T-helper 9 cell (primary cell): ENCODE results near the gene LEMD1.
"Not testable (repeated sequence)": the region's sequence is repeated elsewhere in the genome, so short reads cannot be mapped to it uniquely, and the experiment has no call there.

Source experiments
- DNase-seq: peaks from one replicate; pipeline ENCODE4 v3.0.0-alpha.2; 2020

The LEMD1 gene

GRCh38 chr1:205376739-205377138 lies 45.1 kb downstream of the LEMD1 start:
- no peak for DNase-seq

DNA sequence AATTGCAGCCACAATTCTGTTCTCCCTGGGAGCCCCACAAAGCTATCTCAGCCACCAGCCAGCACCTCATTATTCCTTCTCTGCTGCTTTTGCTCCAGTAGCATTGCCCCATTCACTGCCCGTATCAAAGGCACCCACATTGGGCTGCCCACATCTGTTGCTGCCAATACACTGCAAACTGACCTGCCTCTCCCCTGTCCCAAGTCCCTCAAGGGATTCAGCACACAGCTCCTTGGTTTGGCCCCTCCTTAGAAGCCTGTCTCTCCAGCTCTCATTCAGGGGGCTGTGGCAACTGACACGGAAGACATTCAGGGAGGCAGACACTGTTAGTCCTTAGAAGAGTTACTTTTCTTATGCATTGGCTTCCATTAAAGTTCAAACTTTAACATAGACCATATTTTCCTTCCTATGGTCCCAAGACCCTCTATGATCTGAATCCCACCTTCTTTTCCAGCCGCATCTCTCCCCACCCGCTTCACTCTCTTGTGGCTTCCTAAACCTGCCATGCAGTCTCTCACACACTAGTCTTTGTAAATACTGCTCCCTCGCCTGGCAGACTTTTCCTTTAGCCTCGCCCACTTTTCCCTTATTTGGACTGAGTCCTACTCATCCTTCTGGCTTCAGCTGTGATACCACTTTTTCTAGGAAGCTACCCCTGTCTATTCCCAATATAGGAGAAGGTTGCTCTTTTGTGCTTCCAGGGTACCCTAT lies 45.9 kb downstream of the LEMD1 start:
- no peak for DNase-seq

GRCh38 chr1:205374210-205375078 lies 47.4 kb downstream of the LEMD1 start:
- DNase-seq: no peak

DNA sequence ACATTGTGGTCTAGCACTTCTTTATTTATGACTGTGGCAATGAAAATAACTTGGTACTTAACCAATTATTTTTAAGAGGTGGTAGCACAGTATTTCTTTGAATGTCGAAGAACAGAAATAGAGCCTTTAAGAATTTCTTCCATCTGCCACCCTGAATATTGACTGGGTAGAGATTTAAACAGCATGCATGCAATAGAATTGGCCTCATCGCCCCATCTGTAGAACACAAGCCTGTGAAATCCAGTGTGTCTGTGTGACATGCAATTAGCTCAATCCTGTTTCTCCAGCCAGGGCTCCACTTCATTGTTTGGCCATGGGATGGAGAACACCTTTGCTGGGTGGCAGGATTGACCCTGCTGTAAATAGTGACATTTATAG lies 48.1 kb downstream of the LEMD1 start:
- DNase-seq: no peak

DNA sequence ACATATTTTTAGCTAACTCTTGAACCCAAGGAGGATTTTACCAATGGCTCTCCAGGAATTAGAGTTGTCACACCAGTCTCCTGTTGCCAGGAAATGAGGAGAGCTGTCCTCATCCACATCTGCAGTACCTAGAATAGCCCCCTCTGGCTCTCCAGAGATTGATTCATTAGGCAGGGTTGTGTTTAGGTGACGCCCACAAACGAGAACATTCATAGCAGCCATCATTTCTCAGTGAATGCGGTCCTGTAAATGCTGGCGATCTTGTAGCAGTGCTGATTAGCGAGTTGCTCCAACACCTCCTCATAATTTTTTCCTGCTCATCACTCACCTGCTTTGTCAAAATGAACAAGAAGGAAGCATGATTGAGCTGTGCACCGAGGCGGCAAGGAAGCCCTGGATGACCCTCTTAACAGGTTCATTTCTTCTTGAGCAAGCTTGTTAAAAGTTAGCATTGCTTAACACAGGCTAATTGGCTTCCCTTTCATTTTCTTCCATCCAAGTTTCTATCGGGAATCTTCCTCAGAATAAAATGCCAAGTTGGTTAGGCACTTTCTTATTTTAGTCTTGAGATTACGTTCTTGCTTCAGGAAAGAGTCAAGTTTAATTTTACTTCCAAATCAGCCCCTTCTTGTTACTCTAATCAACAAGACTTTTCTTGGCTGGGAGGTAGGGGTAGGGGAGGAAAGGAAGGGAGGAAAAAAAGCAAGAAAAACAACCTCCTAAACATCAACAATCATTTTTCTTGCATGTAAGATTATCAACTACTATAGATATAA lies 48.6 kb downstream of the LEMD1 start:
- DNase-seq: no peak

GRCh38 chr1:205371871-205372660 lies 49.8 kb downstream of the LEMD1 start:
- no peak for DNase-seq

DNA sequence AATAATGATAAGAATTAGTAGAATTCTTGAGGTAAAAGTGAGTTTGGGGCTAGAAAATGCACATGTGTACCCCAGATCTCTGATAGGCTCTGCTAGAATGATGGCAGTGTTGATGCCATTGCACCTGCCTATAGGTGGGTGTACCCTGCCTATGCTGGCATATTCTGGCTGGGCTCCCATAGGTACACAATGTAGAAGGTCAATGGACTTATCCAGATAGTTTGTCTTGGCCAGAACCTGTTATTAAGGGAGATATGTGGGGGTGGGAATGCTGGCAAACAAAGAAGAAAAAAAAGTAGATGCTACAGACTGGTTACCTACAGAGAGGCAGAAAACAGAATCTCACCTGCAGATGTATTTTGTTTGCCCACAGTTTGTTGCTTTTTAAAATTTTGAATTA lies 51.1 kb downstream of the LEMD1 start:
- no peak for DNase-seq

GRCh38 chr1:205369701-205370123 lies 52.1 kb downstream of the LEMD1 start:
- DNase-seq: no peak

DNA sequence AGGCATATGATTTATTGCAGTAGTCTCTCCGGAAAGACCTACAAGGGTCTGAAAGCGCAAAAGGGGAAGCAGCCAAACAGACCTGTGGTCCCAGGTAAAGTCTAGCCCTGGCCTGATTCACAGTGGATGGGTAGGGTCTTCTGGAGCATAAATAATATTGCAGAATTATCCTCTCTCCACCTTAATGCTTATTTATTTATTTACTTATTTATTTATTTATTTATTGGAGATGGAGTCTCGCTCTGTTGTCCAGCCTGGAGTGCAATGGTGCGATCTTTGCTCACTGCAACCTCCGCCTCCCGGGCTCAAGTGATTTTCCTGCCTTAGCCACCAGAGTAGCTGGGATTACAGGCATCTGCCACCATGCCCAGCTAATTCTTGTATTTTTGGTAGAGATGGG lies 53.4 kb downstream of the LEMD1 start:
- no peak for DNase-seq

DNA sequence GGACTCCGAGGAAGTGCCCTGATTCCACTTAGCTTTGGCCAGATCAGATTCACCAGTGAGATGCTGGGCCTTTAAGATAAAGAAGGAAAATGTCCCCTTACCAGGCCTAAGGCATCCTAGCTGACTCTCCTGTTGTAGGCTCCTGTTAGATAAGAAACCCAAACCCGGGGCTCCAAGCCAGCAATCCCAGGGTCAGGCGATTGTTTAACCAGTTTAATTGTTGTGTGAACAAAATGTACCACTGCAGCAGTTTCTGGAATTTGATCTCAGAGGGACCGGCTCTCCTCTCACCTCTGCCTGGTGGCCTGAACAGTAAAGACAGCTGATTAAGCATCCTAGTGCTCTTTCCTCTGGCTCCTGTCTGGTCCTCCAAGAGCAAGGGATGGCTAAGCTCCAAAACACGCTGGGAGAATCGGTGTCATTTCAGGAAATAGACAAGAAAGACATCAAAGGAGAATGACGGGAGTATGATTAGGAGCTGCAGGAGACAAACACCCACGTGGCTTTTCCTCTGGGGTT lies 55.9 kb downstream of the LEMD1 start:
- DNase-seq: no peak

DNA sequence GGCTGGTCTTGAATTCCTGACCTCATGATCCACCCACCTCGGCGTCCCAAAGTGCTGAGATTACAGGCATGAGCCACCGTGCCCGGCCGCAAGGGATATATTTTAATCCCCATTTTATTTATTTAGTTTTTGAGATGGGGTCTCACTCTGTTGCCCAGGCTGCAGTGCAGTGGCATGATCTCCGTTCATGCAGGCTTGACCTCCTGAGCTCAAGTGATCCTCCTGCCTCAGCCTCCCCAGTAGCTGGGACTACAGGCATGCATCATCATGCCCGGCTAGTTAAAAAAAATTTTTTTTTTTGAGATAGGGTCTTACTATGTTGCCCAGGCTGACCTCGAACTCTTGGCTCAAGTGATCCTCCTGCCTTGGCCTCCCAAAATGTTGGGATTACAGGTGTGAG lies 56.8 kb downstream of the LEMD1 start:
- DNase-seq: not testable (repeated sequence)

- DNase-seq: no peak
Observed at GRCh38 chr1:205360891-205361290, 61.0 kb downstream of the LEMD1 start.

DNA sequence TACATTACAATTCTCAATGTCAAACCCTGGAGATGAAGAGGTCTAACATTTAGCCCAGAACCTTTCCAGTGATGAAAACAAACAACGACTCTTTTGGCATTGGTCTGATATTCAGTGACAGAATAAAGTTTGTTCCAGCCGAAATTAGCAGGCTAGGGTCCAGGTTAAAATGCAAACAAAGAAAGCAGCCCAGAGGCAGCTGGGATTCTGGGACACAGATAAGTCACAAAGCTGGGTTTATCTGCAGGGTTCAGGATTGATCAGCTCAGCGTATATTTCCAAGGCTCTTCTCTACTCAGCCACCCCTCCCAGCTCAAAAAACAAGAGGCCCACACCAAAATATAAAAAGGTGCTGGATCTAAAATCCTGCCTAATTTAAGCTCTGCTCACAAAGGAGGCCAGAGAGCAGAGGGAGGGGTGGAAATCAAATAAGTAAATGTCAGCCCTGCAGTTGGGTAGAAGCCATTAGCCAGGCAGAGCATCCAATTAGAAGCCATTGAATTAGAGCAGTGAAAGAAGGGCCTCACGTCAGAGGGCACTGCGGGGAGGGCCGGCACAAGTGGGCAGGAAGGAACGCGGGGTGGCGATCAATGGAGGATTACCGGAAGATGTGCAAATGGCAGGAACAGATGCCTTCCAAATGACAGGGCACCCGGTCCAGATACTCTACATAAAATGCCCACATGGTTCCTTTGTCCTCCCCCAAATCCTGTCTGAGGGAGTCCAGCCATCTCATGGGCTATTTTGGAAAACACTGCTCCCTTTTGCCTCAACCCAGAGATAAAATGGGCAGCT lies 61.9 kb downstream of the LEMD1 start:
- DNase-seq: no peak

DNA sequence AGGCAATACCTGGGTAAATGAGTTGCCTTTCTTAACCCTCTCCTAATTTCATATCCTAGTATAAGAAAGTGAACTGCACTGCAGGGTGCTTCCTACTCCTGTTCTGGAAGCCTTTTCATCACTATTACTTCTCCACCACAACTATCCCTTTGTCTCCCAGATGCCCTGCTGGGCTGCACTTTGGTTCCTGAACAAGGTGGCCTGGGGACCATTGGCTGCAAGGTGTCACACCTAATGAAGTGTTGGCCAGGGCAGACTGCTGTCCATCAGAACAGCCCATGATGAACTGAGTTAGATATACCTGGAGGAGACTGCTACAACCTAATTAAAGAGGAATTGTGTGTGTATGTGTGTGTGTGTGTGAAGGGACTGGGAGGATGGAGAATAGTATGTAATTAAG lies 63.3 kb downstream of the LEMD1 start:
- no peak for DNase-seq

DNA sequence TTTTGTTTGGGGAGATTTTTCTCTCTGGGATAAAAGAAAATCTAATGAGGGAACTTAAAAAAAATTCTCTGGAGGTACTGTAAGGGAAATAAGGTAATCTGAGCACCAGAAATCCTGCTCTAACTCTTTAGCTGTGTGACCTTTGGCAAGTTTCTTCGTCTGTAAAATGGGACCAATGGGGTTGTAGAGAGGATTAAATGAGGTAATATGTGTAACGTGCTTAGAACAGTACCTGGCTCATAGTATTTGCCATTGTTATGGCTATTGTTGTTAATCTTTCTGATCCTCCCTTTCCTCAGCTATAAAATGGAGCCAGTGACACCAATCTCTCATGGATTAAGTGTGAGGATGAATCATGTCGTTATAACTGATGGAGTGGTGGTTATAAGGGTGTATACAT lies 64.3 kb downstream of the LEMD1 start:
- no peak for DNase-seq

DNA sequence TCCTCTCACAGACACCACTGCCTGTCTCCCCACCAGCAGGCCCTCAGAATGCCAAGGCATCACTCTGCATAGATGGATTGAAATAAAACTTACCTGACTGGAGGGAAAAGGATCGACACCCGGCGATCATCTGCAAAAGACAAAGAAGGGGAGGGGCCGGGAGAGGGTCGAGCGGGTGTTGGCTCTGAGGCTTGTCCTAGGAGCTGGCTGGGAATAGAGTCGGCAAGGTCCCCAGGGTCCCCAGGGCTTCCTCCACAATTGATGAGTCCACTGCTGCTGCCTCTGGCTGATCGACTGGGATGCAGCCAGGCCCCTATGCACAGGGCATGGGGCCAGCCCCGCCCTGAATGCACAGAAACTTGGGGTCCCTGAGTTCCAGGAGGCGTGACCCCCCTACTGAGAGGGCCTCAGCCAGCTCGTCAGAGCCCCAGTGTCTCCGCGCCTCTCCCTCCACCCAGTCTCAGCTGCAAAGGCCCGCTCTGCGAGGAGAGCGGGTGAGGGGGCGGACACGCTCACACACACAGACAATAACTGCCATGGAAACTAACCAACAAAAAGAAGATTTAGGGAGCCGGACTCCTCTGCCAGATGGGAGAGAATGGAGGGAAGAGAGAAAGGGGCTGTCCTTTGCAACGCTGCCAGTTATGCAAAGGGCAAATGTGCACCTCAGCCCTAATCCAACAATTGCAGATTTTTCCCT lies 65.3 kb downstream of the LEMD1 start, which contains the start of gene KLHDC8A:
Gene KLHDC8A (minus strand): TSS at position 483 of the 700 bp plus-strand sequence. CDS start 13,318 bp downstream, outside the sequence.
- no peak for DNase-seq

DNA sequence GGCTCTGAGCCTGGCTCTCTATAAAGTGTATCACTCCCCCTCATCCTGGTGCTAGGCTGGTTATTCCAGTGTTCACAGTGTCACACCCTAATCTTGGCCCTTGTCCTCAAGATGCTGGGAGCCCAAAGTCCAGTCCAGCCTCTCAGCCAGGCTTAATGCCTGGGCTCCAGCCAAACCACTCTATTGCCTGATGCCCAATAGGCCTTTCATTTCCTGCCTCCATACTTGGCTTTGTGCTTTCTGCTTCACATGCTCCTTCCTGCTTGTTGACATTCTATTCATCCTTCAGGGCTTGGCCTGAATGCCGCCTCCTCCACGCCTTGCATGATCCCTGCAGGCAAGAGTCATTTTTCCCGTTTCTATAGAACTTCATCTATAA lies 66.8 kb downstream of the LEMD1 start:
- no peak for DNase-seq

- DNase-seq: peak; percentile 53
Observed at GRCh38 chr1:205354259-205355074, 67.4 kb downstream of the LEMD1 start.

- no peak for DNase-seq
Observed at GRCh38 chr1:205353612-205354011, 68.2 kb downstream of the LEMD1 start.

GRCh38 chr1:205353191-205353590 lies 68.7 kb downstream of the LEMD1 start:
- no peak for DNase-seq
